Anterior cingulate cortex (tissue), 58 donors: ENCODE data around the gene DTWD1.
A peak's percentile ranks its signal among the peaks of the same experiment; 100 is the strongest.
"Not testable (repeated sequence)": the region's sequence is repeated elsewhere in the genome, so short reads cannot be mapped to it uniquely, and the experiment has no call there.

ENCODE experiments used
- DNase-seq, 58 donors: peaks; one replicate each; lab custom pipeline; 2025; lab: John Stamatoyannopoulos, UW

The DTWD1 gene, protein sequence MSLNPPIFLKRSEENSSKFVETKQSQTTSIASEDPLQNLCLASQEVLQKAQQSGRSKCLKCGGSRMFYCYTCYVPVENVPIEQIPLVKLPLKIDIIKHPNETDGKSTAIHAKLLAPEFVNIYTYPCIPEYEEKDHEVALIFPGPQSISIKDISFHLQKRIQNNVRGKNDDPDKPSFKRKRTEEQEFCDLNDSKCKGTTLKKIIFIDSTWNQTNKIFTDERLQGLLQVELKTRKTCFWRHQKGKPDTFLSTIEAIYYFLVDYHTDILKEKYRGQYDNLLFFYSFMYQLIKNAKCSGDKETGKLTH

DNA sequence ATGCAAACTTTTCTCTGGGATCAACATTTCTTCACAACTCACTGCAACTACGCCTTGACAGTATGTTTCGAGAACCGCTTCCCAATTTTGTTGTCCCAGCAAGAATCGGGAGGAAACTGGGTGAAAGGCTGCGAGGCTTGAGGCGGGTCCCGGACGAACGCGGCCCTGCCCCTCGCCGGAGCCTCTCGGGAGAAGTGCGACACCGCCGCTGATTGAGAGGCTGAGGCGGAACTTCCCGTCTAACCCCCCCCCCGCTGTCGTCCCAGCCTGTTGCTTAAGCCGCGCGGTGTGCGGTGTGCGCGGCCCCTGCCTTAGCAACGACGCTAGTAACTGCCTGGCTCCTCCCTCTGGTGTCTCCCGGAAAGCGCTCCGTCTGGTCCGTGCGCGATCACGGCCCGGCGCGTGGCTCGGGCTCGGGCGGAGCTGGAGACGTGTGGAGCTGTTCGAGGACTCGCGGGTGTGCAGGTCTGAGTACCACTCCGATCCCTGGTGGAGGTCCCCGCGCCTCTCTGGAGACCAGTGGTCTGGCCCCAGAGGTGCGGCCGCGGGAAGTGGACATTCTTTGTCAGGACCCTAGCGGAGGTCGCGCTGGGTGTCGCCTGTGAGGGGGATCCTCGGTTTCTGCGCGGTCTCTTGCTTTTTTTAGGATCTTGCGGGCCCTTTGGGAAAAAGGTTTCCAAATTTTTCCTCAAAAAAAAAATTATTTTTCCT is at the start of gene DTWD1, which contains the start of gene FAM227B:
TSS of gene DTWD1 (plus strand) at position 391 of the 711 bp plus-strand sequence. CDS start 4,120 bp downstream, outside the sequence.
TSS of gene FAM227B (minus strand) at position 161 of the 711 bp plus-strand sequence. CDS start 5,647 bp downstream, outside the sequence.
- peak; percentile 67 to 96 (median 92) for DNase-seq

DNA sequence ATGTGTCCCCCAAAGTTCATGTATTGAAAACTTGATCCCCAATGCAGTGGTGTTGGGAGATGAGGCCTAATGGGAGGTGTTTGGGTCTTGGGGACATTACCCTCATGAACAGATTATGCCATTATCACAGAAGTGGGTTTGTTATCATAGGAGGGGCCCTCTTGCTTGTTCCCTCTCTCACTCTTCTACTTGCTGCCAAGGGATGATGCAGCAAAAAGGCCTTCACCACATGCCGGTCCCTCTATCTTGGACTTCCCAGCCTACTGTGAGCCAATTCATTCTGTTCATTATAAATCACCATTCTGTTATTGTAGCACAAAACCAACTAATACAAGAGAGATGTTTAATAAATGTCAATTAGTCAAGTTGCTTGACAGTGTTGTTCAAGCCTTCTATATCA is 47.4 kb upstream of the DTWD1 start:
- DNase-seq, result no peak

DNA sequence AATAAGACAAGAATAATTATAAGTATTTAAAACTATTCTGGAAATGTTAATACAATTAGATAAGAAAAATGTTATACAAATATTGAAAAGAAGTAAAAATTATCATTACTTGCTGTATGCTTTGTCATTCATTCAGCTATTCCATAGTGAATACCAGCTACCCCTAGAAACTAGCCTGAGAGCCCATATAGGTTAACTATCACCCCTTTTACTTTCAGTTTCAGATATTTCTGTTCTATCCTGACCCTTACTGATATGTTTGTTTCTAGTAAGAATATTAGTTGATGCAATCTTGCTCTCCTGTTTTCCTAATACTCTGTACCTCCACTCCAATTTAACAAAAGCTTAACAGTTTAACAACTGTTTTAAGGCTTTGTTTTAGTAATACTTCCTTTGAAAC is 31.8 kb upstream of the DTWD1 start:
- DNase-seq, result no peak

DNA sequence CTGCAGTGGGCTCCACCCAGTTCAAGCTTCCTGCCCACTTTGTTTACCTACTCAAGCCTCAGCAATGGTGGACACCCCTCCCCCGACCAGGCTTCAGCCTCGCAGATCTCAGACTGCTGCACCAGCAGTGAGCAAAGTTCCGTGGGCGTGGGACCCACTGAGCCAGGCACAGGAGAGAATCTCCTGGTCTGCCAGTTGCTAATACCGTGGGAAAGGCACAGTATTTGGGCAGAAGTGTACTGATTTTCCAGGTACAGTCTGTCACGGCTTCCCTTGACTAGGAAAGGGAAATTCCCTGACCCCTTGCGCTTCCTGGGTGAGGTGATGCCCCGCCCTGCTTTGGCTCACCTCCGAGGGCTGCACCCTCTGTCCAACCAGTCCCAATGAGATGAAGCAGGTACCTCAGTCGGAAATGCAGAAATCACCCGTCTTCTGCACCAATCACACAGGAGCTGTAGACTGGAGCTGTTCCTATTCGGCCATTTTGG is 28.0 kb upstream of the DTWD1 start:
- not testable (repeated sequence) for DNase-seq

DNA sequence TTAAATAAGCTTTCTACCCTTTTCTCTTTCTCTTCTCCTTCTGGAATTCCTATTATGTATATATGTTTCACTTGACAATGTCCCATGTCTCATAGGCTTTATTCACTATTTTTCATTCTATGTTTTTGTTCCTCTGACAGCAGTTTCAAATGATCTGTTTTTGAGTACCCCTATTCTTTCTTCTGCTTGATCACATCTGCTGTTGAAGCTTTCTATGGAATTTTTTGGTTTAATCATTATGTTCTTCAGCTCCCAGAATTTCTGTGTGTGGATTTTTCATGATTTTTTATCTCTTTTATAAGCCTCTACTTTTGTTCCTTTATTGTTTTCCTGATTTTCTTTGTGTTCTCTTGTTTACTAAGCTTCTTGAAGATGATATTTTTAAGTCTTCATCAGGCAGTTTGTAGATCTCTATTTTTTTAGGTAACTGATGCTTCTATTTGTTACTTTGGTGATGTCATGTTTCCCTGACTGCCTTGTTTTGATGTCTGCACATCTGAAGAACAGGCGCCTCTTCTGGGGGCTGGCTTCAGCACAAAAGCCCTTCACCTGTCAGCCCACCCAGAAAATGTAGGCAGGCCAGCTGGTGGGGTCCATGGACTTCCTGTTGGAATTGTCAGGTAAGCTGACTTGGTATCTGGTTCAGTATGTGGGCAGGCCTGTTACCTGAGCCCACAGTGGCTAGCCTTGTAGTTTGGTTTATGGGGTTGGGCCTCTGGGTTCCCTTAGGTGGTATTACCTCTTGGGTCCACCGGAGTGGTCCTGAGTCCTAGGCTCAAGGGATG is 16.0 kb upstream of the DTWD1 start:
- DNase-seq, result no peak

DNA sequence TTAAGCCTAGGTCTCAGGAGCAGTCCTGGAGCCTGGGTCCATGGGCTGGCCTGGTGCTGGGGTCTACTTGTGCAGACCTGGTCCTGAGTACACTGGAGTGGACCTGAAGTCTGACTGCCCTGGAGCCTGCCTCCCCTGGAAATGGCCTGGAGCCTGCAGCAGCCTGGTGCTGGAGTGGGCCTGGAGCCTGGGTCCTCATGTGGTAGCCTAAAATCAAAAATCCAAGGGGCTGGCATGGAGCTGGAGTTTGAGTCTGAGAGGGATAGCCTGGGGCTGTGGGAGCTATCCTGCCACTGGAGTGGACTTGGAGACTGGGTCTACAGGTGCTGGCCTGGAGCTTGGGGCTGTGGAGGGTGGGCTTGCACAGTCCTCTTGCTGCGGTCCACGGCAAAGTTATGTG is 15.3 kb upstream of the DTWD1 start:
- no peak for DNase-seq

DNA sequence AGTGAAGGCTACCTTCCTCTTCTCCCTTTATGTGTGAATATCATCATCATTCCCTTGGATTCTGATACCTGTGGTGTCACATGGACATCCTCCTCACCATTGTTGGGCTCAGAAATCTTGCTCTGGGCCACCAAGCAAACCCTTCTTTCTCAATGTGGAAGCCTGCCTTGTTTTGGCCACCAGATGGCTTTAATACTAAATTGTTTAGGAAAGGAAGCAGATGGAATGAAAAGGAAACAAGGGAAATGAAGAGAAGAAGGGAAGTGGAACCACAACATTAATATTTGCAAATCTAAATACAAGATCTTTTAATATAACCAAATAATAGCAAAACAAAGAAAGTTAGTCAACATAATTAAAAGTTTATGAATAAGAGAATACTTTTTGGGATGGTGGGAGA is 14.3 kb upstream of the DTWD1 start:
- DNase-seq, result no peak

DNA sequence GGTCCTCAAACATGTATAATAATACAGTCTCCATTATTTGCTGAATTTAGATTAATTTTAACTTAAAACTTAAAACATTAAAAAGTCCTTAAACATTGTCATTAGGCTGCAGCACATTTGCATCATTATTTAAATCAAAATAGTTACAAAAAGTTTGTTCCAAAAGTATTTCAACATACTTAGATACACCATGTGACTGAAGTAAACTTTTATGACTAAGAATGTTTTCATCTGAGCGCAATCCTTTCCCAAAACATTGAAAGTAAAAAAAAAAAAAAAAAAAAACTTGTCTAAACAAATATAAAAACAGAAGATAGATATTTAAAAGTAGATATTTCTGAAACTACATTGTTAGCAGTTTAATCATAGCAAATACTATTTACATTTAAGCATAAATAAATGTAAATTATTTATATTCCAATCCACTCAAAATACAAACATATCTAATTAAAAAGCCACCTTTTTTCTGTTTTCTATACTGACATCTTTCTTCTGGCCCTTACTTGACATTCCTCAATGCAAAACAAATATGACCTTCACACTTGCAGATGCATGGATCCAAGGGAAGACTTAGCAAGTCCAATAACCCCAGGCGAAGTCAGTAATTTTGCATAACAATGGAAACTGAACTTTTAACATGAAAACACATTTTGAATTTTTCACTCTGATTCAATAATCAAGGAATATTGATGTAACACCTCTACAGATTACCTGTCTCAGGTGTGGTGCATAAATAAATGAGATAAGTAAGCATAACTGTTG is 10.5 kb upstream of the DTWD1 start:
- no peak for DNase-seq

DNA sequence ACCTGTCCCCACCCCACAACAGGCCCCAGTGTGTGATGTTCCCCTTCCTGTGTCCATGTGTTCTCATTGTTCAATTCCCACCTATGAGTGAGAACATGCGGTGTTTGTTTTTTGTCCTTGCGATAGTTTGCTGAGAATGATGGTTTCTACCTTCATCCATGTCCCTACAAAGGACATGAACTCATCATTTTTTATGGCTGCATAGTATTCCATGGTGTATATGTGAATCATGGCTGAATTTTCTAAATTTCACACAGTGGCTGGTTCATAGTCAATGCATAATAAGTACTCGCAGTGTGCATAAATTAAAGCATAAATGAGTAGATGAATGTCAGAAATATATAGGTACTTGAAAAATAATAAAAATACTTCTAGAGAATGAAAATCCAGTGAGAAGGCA is 8.6 kb upstream of the DTWD1 start:
- DNase-seq, result not testable (repeated sequence)

DNA sequence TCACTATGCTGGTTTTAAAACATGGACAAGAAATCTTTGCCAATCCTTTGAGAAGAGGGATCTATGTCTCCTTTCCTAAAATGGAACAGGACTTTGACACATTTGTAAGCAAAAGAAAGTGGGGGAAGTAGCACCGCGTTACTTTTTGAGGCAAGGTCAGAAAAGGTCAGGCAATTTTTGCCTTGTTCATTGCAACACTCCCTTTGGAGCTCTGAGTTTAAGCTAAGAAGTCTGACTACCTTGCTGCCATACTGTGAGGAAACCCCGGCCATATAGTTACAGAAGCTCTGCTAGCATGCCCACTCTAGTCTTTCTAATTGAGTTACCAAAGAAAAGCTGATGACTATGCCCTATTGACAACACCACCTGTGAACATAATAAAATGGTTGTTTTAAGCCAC is 1.6 kb upstream of the DTWD1 start:
- no peak for DNase-seq

DNA sequence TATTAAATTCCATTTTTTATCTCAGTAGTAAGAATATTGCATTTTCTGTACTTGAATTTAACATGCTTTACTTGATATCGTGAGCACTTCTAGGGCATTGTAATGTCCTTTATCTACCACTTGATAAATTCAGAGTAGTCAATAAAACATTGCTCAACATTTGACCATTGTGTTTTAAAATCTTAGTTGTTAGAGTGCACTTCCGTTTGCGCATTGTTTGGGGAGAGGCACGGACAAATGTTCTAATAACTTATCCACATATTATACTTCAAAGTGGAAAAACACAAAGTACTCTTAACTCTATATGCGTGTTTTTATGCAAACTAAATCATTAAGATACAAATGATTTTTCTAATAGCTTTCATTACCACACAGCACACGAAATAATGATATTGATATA is 649 bp upstream of the DTWD1 start:
- DNase-seq, result no peak

DNA sequence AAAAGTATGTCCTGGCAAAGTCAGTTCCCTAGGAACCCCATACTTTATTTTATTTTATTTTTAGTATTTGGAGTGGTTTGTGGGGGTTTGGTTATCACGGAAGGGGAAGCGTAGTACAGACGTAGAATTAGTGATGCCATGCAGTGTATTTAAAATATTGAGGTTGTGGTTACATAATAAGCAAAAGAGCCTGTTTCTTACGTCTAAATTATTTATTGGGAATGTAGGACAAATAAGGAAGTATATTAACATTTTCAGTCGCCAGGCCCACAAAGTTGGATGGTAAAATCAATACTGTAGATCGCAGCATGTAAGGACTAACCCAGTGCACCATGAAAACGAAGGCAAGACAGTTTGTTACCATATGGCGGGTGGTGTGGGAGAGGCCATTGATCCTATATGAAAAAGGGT is 558 bp downstream of the DTWD1 start:
- no peak for DNase-seq

DNA sequence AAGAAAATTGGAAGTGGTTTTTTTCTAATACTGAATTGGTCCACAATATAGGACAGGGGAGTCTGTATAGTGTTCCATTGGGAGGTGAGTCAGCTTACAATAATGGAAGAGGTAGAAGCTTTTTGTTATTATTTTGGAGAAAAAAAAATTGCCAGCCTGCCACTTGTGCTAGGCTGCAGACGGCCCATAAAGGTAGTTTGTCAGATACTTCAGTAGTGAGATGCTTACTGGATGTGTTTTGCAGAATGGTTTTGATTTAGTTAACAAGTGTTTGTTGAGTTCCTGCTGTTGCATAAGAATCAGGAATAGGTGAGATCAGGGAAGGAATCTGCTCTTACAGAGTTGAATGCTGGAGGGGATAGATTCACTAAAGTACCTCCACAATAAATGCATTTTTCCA is 1.0 kb downstream of the DTWD1 start:
- no peak for DNase-seq

DNA sequence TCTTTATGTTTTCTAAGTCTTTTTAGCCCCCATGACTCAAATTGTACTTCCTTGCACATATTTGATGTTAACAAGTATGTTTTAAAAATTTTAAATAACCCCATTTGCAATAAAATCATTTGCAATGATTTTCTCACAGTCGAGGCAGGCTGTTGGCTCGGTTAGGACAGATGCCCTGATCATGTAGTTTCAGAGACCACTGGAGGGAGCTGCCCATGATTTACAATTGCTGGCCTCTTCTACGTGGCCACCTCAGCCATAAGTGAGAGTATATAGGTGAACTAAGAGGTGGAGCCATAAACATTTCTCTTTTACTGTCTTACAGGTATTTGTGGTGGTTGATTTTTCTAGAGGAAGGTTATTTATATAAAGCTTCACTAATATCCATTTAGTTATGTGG is 1.7 kb downstream of the DTWD1 start:
- no peak for DNase-seq

DNA sequence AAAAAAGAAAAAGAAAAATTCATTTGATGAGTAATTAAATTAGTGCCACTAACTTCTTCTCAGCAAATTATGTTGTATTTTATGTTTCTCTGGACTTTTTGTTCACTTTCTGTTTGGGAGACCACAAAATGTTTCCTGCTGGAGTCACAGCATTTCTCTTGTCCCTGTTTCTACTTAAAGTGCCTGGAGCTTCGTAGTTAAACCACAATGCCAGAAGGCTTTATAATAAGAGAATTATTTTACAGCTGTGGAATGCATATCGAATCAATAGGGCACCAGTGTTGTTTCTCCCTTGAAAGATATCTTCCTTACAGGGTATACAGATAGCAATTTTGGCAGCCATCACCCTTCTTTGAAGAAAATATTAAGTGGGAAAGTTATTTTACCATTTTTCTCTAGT is 3.2 kb downstream of the DTWD1 start:
- DNase-seq, result no peak

DNA sequence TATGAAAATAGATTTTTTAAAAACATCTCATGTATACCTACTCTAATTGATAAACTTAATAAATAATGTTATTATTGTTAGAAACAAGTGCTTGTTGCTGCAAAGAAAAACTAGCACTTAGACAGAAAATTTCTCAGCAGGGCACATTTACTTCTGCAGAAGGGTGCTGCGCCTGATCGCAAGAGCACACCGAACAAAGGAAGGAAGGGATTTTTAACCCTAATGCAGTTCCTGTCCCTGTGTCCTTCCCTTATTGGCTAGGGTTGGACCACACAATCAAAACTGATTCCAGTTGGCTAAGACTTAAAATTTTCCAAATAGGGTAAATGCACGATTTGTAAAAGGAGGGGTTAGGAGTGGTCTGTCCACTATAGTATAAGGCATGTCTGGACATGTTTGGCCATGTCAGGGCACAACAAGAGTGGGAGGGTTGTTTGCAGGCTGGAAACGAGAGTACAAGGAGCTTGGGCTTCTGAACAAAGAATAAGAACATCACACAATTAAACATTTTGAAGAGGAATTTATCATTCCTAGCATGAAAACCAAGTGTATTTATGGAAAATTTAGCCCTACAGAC is 4.7 kb downstream of the DTWD1 start:
- DNase-seq, result no peak

DNA sequence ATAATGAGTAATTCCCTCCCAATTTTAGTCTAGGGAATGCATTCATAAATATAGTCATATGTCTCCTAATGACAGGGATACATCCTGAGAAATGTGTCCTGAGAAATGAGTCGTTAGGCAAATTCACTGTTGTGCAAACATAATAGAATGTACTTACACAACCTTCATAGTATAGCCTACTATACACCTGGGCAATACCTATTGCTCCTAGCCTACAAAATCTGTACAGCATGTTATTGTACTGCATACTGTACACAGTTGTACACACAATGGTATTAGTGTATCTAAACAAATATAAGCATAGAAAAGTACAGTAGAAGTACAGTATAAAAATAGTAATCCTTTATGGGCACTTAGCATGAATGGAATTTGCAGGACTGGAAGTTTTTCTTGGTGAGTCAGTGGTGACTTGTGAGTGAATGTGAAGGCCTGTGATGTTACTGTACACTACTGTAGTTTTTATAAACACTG is 6.6 kb downstream of the DTWD1 start:
- no peak for DNase-seq

DNA sequence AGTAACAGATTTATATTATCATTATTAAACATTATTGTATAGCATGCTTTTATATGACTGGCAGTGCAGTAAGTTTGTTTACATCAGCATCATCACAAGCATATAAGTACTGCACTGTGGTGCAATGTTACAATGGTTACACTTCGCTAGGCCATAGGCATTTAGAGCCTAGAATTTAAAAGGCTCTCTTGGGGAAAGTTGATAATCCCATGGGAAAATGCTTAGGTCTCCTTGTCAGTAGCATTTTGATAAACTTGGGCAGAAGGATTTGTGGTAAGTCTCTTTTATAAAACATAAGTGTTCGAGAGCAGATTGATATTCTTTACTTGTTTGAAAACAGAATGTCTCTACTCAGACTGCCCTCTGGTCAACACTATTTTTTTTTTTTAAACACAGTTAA is 7.5 kb downstream of the DTWD1 start:
- DNase-seq, result no peak

DNA sequence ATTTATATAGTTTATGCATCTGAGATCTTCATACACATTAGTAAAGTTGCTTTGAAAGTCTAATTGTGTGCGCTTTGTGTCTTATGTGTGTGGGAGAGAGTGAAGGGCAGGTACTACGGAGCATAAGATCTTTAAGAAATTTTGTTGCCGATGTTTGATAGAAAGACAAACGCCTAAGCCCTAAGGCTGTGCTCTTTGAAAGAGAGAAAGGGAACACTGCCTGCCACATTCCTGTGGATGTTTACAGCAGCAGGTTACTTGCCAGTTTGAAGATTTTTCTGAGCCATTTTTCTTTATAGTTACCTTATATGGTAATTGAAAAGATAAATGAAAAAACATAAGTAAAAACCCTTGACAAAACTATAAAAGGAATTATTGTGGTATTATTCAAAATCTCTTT is 17.0 kb downstream of the DTWD1 start:
- DNase-seq, result no peak

DNA sequence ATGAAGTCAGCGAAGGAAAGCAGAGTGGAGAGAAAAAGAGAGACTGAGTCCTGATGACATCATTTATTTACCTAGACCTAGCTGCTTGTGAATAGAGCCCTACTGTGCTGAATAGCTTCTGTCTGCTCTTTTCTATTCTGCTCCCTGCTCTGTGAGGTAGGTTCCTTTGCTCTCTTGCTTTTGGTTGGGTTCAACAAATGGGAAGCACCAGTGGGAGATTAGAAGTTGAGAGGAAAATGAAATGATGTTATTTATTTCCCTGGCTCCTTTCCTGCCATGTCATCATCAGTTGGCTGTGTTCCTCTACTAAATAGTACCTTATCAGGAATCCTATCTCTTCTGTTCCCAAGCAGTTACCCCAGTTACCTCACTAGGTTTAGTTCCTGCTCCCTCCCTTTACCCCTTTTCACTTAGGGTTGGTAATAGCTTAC is 23.5 kb downstream of the DTWD1 start:
- DNase-seq, result no peak
